Measurements from ENCODE around the gene BPHL.
"Not testable (repeated sequence)": the region's sequence is repeated elsewhere in the genome, so short reads cannot be mapped to it uniquely, and the experiment has no call there.

DNA sequence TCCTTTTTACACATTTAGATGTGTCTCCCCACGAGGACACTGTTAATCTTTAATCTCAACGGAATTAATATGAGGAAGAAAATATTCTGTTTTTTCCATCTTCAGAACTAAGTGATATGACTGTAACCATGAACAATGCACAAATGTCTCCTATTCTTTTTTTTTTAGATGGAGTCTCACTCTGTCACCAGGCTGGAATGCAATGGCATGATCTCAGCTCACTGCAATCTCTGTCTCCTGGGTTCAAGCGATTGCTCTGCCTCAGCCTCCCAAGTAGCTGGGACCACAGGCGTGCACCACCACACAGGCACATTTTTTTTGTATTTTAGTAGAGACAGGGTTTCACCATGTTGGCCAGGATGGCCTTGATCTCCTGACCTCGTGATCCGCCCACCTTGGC lies 19.4 kb downstream of the BPHL start:
- TF ChIP-seq RCOR1 (conservative IDR thresholded peaks at IDR 0.05; ENCODE audit: low read depth, low read length); POLR2AphosphoS5 (IDR thresholded peaks at IDR 0.05; ENCODE audit: low read length): not testable (repeated sequence)
